ENCODE results near the gene IL36G.
"Not testable (repeated sequence)": the region's sequence is repeated elsewhere in the genome, so short reads cannot be mapped to it uniquely, and the experiment has no call there.

Gene IL36G

DNA sequence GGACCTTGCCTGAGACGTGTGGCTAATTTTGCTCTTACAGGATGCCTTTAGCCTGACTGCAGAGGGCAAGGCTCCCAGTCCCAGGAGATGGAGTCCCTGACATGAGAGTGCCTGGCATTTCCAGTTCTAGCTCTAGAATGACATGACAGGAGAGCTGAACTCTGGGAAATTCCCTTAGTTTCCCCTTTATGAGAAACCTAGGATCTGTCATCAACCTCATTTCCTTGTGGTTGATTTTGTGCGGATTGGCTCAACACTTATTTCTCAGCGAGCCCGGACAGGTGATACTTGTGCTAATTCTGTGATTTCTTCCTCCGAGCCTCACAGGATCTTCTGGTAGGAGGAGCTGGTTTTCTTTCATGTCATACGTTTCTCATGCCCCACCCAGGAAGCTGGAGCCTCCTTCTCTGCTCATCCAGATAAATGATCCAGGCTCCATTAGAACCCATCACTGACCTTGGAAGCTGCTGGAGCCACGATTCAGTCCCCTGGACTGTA lies at the start of gene IL36G:
Gene IL36G (plus strand): TSS at position 448 of the 498 bp plus-strand sequence. CDS start 633 bp downstream, outside the sequence.
- in situ Hi-C loops (cut with MboI; ENCODE audit: low sequenced_read_pairs, unreplicated experiment): no loop called here
- TF ChIP-seq CTCF (IDR thresholded peaks at IDR 0.05; ENCODE audit: borderline replicate concordance, control extremely low read depth, extremely low read depth, insufficient read depth, missing control alignments): no peak
- DNase-seq (ENCODE audit: low spot score): no peak

- TF ChIP-seq CTCF (IDR thresholded peaks at IDR 0.05; ENCODE audit: borderline replicate concordance, control extremely low read depth, extremely low read depth, insufficient read depth, missing control alignments): no peak
- no peak for DNase-seq (ENCODE audit: low spot score)
- in situ Hi-C loops (cut with MboI; ENCODE audit: low sequenced_read_pairs, unreplicated experiment): no loop called here
Measured at GRCh38 chr2:112933261-112933660, 44.5 kb upstream of the IL36G start.

DNA sequence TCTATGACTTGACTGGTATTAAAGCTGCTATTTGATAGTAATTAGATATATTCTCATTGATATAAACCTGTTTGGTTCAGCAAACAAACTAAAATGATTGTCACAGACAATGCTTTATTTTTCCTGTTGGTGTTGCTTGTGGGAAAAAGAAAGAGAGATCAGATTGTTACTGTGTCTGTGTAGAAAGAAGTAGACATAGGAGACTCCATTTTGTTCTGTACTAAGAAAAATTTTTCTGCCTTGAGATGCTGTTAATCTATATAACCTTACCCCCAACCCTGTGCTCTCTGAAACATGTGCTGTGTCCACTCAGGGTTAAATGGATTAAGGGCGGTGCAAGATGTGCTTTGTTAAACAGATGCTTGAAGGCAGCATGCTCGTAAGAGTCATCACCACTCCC lies 43.7 kb upstream of the IL36G start:
- DNase-seq (ENCODE audit: low spot score); in situ Hi-C loops (cut with MboI; ENCODE audit: low sequenced_read_pairs, unreplicated experiment): not testable (repeated sequence)

GRCh38 chr2:112936927-112937232 lies 40.9 kb upstream of the IL36G start:
- in situ Hi-C loops (cut with MboI; ENCODE audit: low sequenced_read_pairs, unreplicated experiment): no loop called here
- DNase-seq (ENCODE audit: low spot score): no peak
- no peak for TF ChIP-seq CTCF (IDR thresholded peaks at IDR 0.05; ENCODE audit: borderline replicate concordance, control extremely low read depth, extremely low read depth, insufficient read depth, missing control alignments)

GRCh38 chr2:112938904-112939303 lies 38.9 kb upstream of the IL36G start:
- in situ Hi-C loops (cut with MboI; ENCODE audit: low sequenced_read_pairs, unreplicated experiment): no loop called here
- no peak for TF ChIP-seq CTCF (IDR thresholded peaks at IDR 0.05; ENCODE audit: borderline replicate concordance, control extremely low read depth, extremely low read depth, insufficient read depth, missing control alignments)
- no peak for DNase-seq (ENCODE audit: low spot score)

- in situ Hi-C loops (cut with MboI; ENCODE audit: low sequenced_read_pairs, unreplicated experiment): no loop called here
Measured at GRCh38 chr2:112939425-112939824, 38.4 kb upstream of the IL36G start.

More at GRCh38 chr2:112939425-112939824, 38.4 kb upstream of the IL36G start:
- DNase-seq (ENCODE audit: low spot score): no peak
- TF ChIP-seq CTCF (IDR thresholded peaks at IDR 0.05; ENCODE audit: borderline replicate concordance, control extremely low read depth, extremely low read depth, insufficient read depth, missing control alignments): no peak
